Left forelimb (tissue), 1 donor: ENCODE data around the gene ABCF2.

Experiments used
- DNase-seq: peaks from one replicate; pipeline ENCODE4 v3.0.0-alpha.2; 2018; ENCODE audit warnings: low spot score

ABCF2 gene

DNA sequence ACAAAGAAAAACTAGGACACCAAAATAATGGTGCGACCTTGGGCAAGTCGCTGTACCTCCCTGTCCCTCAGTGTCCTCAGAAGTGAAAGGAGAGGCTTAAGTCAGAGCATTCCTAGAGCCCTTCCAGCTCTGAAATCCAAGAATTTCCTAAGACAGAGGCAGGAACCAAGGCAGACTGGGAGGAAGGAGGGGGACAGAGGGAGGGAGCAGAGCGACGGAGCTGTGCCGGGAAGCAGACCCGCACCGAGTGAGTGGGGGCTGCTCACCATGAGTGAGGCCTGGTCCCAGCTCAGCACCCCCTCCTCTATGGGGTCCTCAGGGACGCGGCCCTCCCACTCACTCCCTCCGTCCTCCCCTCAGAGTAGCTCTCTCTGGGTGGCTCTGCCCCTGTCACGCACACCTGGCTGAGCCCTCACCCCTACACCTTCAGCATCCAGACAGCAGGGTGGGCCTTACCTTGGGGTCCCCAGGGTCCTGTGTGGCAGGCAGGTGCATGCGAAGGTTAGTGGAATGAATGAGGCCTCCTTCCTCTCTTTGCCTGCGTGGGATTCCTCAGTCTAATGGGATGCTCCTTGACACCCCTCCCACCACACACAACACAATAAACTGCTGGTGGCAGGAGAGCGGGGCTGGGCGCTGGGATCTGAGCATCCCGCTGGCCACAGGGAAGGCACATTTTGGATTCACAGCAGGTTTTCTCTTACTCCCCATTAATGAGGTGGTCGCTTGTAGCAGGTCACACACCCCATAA lies 26.1 kb upstream of the ABCF2 start:
- DNase-seq: no peak

- no peak for DNase-seq
Measured at GRCh38 chr7:151252561-151252835, 25.5 kb upstream of the ABCF2 start.

- DNase-seq: peak; percentile 90
Measured at GRCh38 chr7:151251689-151252560, 24.9 kb upstream of the ABCF2 start.

GRCh38 chr7:151251328-151251688 lies 24.3 kb upstream of the ABCF2 start:
- no peak for DNase-seq

GRCh38 chr7:151250181-151251132 lies 23.5 kb upstream of the ABCF2 start:
- no peak for DNase-seq

GRCh38 chr7:151249732-151250072 lies 22.7 kb upstream of the ABCF2 start:
- no peak for DNase-seq

DNA sequence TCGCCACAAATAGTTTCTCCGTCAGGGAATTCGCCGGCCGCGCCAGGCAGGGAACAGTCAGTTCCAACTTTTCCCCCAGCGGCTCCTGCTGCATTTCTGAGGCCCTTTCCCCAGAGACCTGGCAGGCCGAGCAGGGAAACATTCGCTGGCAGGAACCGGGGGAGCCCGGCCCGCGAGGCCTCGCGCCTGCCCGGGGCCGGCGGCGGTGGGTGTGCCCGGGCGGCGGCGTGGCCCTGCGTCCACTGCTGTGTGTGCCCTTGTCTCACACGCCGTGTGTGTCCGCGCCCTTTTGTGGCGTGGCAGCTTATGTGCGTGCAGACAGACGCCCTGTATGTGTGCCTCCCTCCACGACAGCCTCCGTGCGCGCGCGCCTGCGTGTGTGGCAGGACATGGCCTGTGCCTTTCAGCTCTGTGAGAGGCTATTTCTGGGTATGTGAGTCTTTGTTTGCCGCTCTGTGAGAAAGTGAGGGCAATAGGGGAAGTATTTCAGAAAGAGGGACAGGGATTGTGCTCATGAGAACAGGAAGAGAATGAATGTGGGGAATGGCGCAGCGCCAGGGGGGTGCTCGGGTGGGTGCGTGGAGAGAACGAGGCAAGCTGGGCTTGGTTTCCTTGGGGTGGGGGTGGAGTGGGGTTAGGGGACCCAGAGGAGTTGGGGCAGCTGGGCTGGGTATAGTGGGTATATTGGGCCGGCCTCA lies 22.2 kb upstream of the ABCF2 start:
- DNase-seq: no peak

- peak; percentile 86 for DNase-seq
Measured at GRCh38 chr7:151248346-151249033, 21.5 kb upstream of the ABCF2 start, which contains the start of gene SMARCD3. TSS of gene SMARCD3 (minus strand) at chr7:151248694. CDS start at chr7:151248562, 132 bp downstream.

DNA sequence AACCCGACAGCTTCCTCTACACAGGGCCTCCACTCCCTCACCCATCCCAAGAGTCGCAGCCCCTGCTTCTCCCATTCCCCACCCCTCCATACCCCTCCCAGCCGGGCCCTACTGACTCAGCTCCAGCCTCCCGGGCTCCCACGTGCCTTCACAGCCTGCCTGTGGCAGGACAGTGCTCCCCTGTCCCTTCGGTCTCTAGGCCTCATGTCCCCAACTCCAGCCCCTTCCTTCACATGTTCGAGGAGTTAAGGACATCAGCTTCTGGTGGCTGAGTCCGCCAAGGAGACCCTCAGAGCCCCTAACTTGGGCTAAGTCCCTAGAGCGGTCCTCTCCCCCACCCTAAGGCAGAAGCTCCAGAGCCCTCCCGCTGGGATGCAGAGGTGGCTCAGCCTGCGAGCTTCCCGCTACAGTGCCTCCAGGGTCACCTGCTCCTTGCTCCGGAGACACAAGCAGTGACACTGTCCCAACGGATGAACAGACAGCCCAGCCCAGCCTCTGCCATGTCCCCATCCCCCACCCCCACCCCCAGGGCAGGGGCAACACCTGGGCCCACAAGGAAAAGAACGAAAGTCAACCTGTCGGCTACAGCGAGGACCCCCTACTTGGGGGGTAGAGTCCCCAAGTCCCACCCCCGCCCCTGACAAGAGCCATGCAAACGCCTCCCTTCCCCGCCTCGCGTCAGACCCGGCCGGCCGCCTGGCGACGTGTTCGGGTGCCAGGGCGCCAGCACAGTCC lies 20.8 kb upstream of the ABCF2 start:
- no peak for DNase-seq

GRCh38 chr7:151246851-151247580 lies 20.0 kb upstream of the ABCF2 start:
- DNase-seq: no peak

DNA sequence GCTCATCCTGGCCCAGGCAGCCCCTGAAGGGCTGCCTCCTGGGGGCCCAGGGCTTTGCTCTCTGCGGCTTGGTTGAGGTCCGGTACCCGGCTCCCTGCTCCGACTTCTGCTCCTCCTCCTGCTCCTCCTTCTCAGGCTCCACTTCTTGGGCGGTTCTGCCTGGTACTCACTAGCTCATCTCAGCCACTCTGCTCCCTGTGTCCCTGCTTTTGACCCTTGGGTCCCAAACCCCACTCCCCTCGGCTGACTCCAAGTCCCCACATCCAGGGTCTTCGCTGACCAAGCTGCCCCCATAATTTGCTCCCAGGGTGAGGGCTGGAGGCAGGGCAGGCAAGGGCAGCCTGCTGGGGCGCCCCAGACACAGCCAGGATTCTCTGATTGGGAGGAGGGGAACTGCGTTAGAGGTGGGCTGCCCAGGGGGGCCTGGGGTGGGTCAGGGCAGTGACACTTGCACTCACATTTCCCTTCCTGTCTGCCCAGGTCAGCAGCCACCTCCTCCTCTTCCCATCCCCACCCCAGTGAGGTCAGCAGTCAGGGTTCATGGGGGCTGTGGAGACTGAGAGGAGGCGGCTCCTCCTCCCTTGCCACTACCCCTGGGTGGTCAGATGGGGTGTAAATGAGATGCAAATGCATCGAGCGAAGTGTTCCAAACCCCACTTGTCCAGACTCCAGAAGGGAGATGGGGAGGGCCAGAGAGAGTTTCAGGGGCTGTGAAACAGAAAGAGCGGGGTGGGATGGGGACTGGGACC lies 19.3 kb upstream of the ABCF2 start:
- no peak for DNase-seq

- DNase-seq: no peak
Measured at GRCh38 chr7:151245360-151246101, 18.5 kb upstream of the ABCF2 start.

GRCh38 chr7:151244841-151245346 lies 17.9 kb upstream of the ABCF2 start:
- no peak for DNase-seq

GRCh38 chr7:151244196-151244840 lies 17.3 kb upstream of the ABCF2 start:
- no peak for DNase-seq

DNA sequence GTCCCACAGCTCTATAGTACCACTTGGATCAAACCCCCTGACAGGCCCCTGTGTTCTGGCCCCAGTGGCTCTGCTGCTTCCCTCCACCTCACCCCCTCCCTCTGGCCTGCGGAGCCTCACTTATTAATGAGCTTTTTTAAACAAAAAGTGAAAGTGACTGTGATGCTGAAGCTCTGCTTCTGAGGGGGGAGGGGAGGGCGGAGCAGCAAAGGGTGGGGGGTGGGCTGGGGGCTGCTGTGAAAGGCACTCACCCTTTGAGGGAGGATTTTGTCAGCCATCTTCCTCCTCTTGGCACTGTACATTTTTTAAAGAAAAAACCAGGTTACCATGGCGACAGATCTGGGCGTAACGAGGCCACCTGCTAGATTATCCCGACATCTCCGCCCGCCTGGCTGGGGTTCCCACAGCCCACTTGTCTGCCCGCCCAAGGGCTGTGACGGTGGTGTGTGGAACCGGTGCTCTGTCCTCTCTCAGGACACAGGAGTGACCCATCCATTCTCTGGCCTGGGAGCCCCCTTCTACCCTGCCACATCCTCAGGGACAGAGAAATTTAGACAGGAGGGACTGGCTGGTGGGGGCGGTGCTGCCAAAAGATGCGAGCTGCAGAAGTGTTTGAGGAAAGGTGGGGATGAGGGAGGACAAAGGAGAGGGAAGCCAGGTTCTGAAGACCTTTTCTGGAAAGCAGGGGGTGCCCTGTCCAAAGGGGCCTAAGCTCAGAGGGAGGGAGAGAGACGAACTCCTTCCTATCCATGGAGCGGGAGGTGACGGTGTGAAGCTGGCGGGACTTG lies 16.6 kb upstream of the ABCF2 start:
- DNase-seq: no peak

GRCh38 chr7:151243045-151243349 lies 16.0 kb upstream of the ABCF2 start:
- DNase-seq: no peak
